Stomach (tissue), 4 donors: ENCODE results near the gene FCRLB.

Source experiments
- CTCF ChIP-seq, 7 experiments: fragments of 450-650 bp in 4 of 7; fragments of 200-600 bp in 3 of 7; sonication (generic) in 3 of 7; IDR thresholded peaks; one replicate each; pipeline ENCODE4 v1.5.1; 2016 to 2019; ENCODE audit warnings: antibody characterized with exemption in 7 of 7, control low read depth in 2 of 7, mild to moderate bottlenecking in 1 of 7
- POLR2AphosphoS5 ChIP-seq, 3 donors: sonication (generic); formaldehyde crosslinking; IDR thresholded peaks; one replicate each; pipeline ENCODE4 v1.6.1; 2016; ENCODE audit warnings: antibody characterized with exemption in 3 of 3

- no peak for TF ChIP-seq POLR2AphosphoS5 (IDR thresholded peaks at IDR 0.05)
- TF ChIP-seq CTCF (IDR thresholded peaks at IDR 0.05): no peak
Observed at GRCh38 chr1:161710560-161710959, 10.8 kb upstream of the FCRLB start.
